Smooth muscle cell (in vitro differentiated cells): ENCODE data around the gene PLEKHA6. TPM values are rescaled to one million over a fixed set of nuclear protein-coding genes. Genes with fewer than 3 reads are reported as not detected.

Experiments
- DNase-seq: peaks from one replicate; lab custom pipeline; 2025; ENCODE audit not compliant: unreplicated experiment; lab: John Stamatoyannopoulos, UW
- H2AFZ ChIP-seq: fragments of 200-600 bp; sonication (generic); 2 replicates; pipeline ENCODE4 v1.6.0; 2016; ENCODE audit warnings: antibody characterized with exemption, low read depth, mild to moderate bottlenecking
- H3F3A ChIP-seq: fragments of 200-600 bp; sonication (generic); 2 replicates; pipeline ENCODE4 v1.6.0; 2017; ENCODE audit warnings: antibody characterized with exemption, low read depth
- H3K27ac ChIP-seq: fragments of 200-600 bp; sonication (generic); 2 replicates; pipeline ENCODE4 v1.5.1; 2016; ENCODE audit warnings: low read depth, mild to moderate bottlenecking
- H3K27me3 ChIP-seq: fragments of 200-600 bp; sonication (generic); 2 replicates; pipeline ENCODE4 v1.6.1; 2016; ENCODE audit warnings: low read depth, mild to moderate bottlenecking
- H3K36me3 ChIP-seq: fragments of 200-600 bp; sonication (generic); 2 replicates; pipeline ENCODE4 v1.5.1; 2016; ENCODE audit warnings: low read depth
- H3K4me1 ChIP-seq: fragments of 200-600 bp; sonication (generic); 2 replicates; pipeline ENCODE4 v1.5.1; 2016; ENCODE audit warnings: low read depth
- H3K4me2 ChIP-seq: fragments of 200-600 bp; sonication (generic); 2 replicates; pipeline ENCODE4 v1.6.0; 2016; ENCODE audit warnings: mild to moderate bottlenecking
- H3K4me3 ChIP-seq: fragments of 200-600 bp; sonication (generic); 2 replicates; pipeline ENCODE4 v1.5.1; 2016; ENCODE audit warnings: mild to moderate bottlenecking
- H3K79me2 ChIP-seq: fragments of 200-600 bp; sonication (generic); 2 replicates; pipeline ENCODE4 v1.6.0; 2016; ENCODE audit warnings: low read depth, mild to moderate bottlenecking
- H3K9ac ChIP-seq: fragments of 200-600 bp; sonication (generic); 2 replicates; pipeline ENCODE4 v1.6.0; 2016; ENCODE audit warnings: low read depth
- H3K9me3 ChIP-seq: fragments of 200-600 bp; sonication (generic); replicated peaks from 2 replicates; pipeline ENCODE4 v1.5.1; 2016; ENCODE audit warnings: low read depth
- H4K20me1 ChIP-seq: fragments of 200-600 bp; sonication (generic); 2 replicates; pipeline ENCODE4 v1.6.0; 2016; ENCODE audit warnings: low read depth
- WGBS: methylation state at CpG from one replicate; pipeline ENCODE4 v1.1.7; 2016; ENCODE audit warnings: low lambda C conversion rate; 5-methylcytosine and 5-hydroxymethylcytosine counted together
- polyA plus RNA-seq: library from polyadenylated mRNA; unstranded; fragments of >200 nt; fragmentation: Nextera tagmentation; extraction: Ambion mirVana; gene quantifications from 2 replicates; pipeline ENCODE4 v1.2.1, GENCODE V29; 2016
- total RNA-seq: library from RNA; depleted of rRNA; stranded (reverse); fragments of >200 nt; gene quantifications from 2 replicates; pipeline ENCODE4 v1.2.3, GENCODE V29; 2014
- TF ChIP-seq, protein P1 (sequence below): fragments of 200-600 bp; sonication (generic); IDR thresholded peaks from 2 replicates; pipeline ENCODE4 v1.5.1; 2017; ENCODE audit warnings: borderline replicate concordance, mild to moderate bottlenecking, antibody characterized with exemption; ENCODE audit not compliant: insufficient read depth, poor library complexity, severe bottlenecking

Gene PLEKHA6
- total and polyA plus RNA-seq, 2 experiments from 2014 or later = 0.45 to 0.85 TPM

DNA sequence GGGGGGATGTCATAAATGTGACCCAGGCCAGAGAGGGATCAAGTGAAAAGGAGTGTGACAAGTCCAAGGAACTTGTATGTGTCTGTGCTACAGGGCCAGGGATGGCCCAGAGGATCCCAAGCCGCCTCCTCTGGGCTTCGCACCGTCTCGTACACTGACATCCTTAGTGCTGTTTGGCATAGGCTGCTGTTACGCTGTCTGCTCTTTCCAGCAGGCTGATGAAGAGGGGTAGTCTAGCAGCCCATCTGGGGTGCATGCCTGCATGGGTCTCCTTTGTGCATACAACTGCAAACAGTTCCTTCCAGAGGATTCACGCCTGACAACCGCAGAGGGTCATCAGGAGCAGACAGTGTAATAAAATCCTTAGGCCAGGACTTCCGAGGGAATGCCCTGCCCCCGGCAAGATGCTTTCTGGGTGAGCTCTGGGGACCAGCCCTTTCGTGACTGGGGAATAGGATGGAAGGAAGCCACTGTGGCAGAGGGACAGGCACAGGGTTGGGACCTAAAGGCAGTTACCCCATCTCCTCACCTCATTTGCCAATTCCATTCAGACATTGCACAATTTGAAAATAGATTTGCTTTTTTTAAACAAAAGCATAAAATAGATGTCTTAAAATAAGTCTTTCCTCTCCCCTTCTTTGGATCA lies 139.6 kb downstream of the PLEKHA6 start:
- Histone ChIP-seq H3K4me3 (no peak overlapping the region), H3K4me2 (no peak overlapping the region), H3K27me3 (peaks cover 5% of the 10 kb centered on the region), H4K20me1 (no peaks in the 10 kb centered on the region), H3K27ac (no peak overlapping the region), H3K79me2 (no peaks in the 10 kb centered on the region), H3K4me1 (no peaks in the 10 kb centered on the region), H3F3A (peaks cover 4% of the 10 kb centered on the region), H3K36me3 (no peaks in the 10 kb centered on the region), H3K9ac (no peak overlapping the region), H2AFZ (no peak overlapping the region), H3K9me3 (no peaks in the 10 kb centered on the region)
- TF ChIP-seq, protein P1, sequence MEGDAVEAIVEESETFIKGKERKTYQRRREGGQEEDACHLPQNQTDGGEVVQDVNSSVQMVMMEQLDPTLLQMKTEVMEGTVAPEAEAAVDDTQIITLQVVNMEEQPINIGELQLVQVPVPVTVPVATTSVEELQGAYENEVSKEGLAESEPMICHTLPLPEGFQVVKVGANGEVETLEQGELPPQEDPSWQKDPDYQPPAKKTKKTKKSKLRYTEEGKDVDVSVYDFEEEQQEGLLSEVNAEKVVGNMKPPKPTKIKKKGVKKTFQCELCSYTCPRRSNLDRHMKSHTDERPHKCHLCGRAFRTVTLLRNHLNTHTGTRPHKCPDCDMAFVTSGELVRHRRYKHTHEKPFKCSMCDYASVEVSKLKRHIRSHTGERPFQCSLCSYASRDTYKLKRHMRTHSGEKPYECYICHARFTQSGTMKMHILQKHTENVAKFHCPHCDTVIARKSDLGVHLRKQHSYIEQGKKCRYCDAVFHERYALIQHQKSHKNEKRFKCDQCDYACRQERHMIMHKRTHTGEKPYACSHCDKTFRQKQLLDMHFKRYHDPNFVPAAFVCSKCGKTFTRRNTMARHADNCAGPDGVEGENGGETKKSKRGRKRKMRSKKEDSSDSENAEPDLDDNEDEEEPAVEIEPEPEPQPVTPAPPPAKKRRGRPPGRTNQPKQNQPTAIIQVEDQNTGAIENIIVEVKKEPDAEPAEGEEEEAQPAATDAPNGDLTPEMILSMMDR = no peak
- WGBS = 70% methylated on average over 10 of the region's 10 CpGs
- no peak for DNase-seq

DNA sequence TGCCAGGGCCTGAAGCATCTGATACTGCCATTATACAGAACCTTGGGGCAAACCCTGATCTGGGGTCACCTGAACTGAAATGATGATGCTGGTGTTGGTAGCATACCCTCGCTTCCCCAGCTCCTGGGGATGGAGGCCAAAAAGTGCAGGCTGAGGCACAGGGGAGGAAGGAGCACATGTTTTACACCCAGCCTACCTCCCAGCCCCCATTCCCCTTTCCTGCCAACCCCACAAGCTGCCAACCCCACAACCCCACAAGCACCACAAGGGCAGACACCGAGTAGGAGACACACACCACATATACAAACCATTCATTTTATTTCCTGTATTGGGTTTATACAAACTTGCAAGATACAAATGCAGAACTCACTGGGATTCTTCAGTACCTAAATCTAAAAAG lies 141.2 kb downstream of the PLEKHA6 start:
- TF ChIP-seq, protein P1 = no peak
- H3K4me1 ChIP-seq = no peaks in the 10 kb centered on the region
- no peak overlapping the region for H2AFZ ChIP-seq
- no peaks in the 10 kb centered on the region for H3K9me3 ChIP-seq
- 92% methylated on average over 2 of the region's 2 CpGs for WGBS
- H4K20me1 ChIP-seq = no peaks in the 10 kb centered on the region
- H3K27ac ChIP-seq = no peak overlapping the region
- H3K27me3 ChIP-seq = peaks cover 10% of the 10 kb centered on the region
- no peak overlapping the region for H3K9ac ChIP-seq
- no peak overlapping the region for H3K4me2 ChIP-seq
- H3K36me3 ChIP-seq = no peaks in the 10 kb centered on the region
- no peak for DNase-seq
- no peaks in the 10 kb centered on the region for H3F3A ChIP-seq
- no peaks in the 10 kb centered on the region for H3K79me2 ChIP-seq
- no peak overlapping the region for H3K4me3 ChIP-seq

DNA sequence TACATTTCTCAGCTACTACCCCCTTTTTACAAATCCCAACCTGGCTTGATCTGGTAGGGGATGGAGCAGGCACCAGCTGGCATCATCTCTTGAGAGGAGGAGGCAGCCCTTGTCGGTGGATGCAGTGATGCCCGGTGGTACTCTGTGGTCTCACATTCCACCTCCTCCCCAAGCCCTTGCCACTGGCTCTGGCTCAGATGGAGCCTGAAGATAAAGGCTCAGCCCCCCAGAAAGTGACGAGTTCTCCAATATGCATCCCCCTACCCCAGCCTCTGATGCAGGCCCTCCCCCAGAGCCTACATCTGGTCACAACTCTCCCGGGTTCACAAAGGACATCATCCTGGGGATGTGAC lies 142.1 kb downstream of the PLEKHA6 start:
- Histone ChIP-seq H3K4me2 (no peak overlapping the region), H4K20me1 (no peaks in the 10 kb centered on the region), H3K27me3 (peaks cover 20% of the 10 kb centered on the region), H3K36me3 (no peaks in the 10 kb centered on the region), H3K27ac (no peak overlapping the region), H3K9ac (no peak overlapping the region), H3K79me2 (no peaks in the 10 kb centered on the region), H3K4me3 (no peak overlapping the region), H3F3A (no peaks in the 10 kb centered on the region), H3K9me3 (no peaks in the 10 kb centered on the region), H2AFZ (no peak overlapping the region), H3K4me1 (no peaks in the 10 kb centered on the region)
- TF ChIP-seq, protein P1 = no peak
- 83% methylated on average over 4 of the region's 4 CpGs for WGBS
- DNase-seq = no peak
